ENCODE results near the gene KCNMB1. TPM values are rescaled to one million over a fixed set of nuclear protein-coding genes. Genes with fewer than 3 reads are reported as not detected.

KCNMB1 gene
- total RNA-seq, 1 experiment from 2014 or later, result not detected

DNA sequence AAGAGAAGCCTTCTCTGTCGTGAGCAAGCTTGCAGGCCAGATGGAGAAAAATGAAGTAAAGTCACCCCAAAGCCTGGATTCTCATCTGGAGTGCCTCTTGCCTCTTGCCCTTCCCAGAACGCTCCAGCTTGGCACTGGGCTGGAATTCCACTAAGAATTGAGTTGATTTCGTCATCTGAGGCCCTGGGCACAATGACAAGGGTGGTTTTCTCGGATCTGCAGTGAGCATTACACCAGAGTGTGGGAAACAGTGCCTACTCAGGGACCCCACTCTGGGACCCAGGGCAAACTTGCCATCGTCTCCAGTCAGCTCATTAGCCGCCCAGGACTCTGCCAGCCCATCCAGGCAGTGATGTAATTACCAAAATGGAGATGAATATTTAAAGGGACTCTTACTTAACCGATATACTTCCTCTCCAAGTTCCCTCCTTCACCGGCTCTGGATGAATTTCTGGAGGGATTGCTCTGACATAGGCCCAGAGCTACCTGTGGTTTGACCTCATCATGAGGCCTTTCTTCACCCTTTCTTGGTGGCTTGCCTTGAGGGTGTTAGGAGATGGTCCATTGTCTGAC, 46.9 kb downstream of the KCNMB1 start:
- no peak for DNase-seq (ENCODE audit: low read depth)

DNA sequence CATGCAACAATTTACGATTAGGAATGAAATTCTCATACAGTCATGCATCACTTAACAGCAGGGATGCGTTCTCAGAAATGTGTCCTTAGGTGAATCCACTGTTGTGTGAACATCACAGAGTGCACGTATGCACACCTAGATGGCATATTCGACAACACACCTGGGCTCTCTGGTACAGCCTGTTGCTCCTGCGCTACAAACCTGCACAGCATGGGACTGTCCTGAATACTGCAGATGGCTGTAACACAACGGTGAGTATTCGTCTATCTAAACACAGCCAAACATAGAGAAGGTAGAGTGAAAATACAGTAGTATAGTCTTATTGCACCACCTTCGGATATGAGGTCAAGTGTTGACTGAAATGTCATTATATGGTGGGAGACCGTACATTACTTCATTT, 47.6 kb downstream of the KCNMB1 start:
- no peak for DNase-seq (ENCODE audit: low read depth)

DNA sequence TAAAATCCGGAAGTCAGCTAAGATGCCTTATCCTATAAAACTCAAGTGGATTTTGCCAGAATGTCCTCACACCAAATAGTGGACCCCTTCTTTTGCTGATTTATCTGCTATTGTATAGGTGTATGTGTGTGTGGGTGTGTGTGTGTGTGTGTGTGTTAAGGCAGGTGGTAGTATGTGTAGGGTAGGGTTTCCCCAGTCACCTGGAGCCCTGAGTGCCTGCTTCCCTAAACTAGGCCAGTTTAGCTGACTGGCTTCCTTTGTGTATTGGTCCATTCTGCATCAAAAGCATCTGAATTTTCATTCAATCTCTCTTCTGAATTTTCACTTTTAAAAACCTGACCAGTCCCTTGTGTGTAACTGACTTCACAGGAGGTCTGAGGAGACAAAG, 49.4 kb downstream of the KCNMB1 start:
- DNase-seq (ENCODE audit: low read depth), result no peak

DNA sequence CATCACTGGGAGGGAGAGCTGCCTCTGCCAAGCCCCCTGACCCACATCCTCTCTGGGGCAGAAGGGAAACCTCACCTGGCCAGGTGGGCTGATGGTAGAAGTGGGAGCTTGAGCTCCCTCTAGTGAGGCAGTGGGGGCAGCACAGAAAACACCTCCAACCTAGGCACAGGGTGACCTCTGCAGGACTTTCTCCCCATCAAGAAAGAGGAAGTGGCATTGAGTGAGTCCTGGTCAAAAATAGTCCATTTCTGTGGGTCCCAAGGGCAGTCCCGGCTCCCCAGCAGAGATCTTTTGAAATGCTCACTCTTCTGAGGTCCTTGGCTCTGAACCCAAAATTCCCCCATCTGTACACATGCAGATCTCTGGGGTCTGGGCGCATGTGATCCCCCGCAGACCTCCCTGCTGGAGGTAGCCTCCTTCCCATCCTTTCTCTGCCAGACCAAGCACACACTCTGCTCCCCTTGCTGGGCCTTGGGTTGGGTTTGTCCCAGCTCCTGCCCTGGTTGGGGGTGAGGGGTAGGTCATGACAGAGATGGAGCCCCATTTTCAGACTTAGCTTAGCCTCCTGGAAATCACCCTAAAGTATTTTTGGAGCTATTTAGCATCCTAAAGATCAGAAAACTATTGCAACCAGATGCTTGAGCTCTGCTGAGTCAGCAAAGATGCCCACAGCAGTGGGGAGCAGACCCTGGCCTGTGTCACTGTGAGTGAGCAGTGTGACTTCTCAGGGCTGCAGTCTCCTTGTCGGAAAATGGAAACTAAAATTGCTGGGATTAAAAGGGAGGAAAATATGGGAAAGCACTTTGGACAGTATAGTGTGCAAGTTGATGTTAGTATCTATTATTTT, 50.0 kb downstream of the KCNMB1 start:
- peak; percentile 22 for DNase-seq (ENCODE audit: low read depth)

DNA sequence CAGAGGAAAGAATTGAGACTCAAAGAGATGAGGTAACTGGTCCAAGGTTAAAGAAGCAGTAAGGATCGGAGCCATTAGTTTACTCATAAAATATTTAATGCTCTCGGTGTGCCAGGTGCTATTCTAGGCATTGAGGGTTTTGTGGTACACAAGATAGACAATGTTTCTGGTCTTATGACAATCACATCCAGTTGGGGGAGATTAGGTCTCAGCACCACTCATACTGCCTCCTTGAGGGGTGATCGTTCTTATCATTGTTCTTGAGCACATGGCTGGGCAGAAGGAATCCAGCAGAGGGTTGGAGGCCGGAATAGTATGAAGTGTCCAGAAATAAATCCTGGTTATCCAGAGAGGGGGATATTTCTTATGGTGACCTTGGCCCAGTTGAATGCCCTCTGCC, 50.9 kb downstream of the KCNMB1 start:
- no peak for DNase-seq (ENCODE audit: low read depth)

DNA sequence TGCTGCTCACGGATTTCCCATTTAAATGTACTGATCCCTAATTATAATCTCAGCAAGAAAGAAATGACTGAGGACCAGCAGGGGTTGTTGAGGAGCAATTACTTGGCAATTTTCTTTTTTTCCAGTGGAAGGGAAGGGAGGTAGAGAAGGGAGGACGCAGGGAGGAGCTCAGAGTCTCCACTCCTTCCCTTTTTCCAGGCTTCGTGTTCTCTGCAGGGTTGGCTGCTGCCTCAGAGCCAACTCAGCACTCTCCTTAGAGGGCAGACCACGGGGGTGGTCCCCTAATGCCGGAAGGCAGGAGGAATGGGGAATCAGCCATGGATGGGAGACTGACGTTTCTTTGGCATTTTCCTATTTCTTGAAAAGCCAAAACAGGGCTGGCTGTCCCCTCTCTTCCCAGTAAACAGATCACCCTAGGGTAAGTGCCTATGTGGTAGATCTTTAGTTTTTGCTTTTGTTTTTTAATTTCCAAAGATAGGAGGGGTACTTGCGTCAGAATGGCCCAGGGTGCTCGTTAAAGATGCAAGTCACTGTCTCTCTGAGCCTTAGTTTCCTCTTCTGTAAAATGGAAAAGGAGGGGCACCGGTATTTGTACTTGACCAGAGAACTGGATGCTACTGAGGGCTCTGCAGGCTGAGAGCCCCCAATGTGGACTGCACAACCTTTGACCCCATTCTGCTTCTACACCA, 52.0 kb downstream of the KCNMB1 start:
- no peak for DNase-seq (ENCODE audit: low read depth)

DNA sequence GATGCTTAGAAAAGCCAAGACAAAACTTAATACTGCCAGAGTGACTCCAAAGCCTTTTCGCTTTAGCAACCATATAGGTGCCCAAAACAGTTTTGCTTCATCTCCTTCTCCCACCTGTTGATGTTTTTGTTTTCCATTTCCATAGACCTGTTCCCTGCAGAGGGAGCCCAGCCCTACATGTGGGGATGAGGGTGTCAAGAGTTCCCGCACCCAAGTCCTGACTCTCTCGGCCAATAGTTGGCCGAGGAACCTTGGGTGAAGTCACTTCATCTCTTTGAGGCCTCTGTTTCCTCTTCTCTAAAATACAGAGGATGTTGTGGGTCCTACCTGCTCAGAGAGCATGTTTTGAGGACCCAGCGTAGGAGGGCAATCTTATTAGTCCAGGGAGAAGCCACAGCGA, 53.1 kb downstream of the KCNMB1 start:
- no peak for DNase-seq (ENCODE audit: low read depth)

DNA sequence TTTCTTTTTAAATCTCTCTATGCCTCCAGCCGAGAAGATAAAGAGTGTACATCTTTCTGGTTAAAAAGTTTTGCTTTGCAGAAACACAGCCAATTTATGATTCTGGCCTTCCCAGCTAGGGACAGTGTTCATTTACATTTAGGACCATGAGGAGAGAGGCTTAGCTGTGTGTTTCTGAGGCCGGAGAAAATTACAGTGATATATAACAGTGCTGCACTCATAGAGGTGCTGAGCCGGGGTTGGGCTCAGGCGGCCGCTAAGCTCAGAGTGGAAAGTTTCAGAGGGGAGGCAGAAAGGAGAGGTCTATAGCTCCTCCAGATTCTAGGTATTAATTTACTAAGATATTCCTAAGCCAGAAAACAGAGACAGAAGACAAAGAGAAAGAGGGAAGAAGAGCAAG, 54.5 kb downstream of the KCNMB1 start:
- DNase-seq (ENCODE audit: low read depth), result no peak

DNA sequence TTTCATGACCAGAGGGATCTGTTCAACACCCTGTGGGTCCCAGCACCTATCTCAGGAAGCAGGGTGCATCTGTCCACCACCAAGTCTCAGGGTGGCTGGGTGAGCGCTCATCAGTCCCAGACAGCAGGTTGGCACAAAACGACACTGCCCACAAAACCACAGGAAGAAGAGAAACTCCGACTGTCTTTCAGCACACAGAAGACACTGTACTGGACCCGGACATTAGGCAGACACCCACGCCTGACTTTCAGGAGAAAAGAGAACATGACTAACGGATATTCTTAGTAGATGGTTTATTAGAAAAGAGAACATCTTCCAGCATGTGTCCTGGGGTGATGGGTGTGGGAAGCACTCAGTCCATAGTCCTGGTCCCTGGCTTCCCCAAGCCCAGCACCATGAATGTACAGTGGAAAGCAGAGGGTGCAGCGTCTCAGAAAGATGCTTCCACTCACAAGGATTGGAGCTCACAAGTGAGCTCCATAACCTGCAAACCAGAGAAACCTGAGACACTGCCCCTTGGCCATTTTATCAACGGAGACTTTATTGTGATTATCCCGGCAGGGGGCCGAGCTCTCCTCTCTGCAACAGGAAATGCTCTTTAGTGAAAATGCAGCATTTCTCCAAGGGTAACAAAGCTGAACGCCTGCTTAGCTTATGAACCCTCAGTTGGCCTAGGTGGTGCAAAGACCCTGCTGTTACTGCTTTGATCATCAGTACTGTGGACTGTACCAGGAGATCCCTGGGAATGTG, 55.8 kb downstream of the KCNMB1 start:
- DNase-seq (ENCODE audit: low read depth), result no peak

DNA sequence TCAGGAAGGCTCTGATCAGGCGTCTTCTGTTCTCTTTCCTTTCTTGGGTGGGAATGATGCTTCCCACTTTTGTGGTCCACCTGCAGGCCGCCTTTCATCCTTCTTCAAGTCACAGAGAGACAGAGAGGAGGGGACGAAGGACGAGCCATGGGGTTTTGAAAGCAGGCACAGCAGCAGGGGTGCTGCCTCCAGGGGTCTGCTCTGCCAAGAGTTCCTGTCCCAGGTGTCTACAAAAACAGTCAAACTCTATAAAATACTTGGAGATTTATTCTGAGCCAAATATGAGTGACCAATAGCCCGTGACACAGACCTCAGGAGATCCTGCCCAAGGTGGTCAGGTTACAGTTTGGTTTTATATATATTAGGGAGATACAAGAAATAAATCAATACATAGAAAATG, 57.1 kb downstream of the KCNMB1 start:
- DNase-seq (ENCODE audit: low read depth), result no peak

DNA sequence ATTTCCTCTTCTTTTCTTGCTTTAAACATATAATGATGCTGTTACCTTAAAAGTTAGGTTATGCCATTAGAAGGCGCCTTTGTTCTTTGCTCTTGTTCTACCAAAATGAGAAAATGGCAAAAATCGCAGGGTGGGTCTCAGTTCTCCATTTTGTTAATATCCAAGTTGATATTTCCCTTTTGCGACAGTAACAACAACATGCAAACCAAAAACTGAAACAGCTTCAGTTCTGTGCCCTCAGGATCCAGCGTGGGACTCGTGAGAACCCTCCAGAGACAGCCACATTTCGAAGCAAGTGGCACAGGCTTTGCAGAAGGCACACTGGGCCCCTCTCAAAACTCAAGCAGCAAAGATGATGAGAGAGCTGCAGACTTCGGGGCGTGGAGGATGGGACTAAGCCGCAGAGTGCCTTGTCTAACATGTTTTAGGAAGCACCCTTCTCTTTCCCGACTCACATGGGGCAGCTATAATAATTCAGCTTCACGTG, 58.6 kb downstream of the KCNMB1 start:
- no peak for DNase-seq (ENCODE audit: low read depth)

DNA sequence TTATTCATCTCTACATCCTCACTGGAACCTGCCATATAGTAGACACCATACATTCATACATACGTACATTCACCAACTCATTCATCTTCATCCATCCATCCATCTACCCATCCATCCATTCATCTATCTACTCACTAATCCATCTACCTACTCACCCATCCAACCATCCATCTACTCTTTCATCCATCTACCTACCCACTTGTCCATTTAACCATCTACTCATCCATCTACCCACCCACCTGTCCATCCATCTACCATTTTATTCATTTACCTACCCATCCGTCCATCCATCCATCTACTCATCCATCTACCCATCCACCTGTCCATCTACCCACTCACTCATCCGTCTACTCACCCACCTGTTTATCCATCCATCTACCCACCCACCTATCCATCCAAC, 59.6 kb downstream of the KCNMB1 start:
- no peak for DNase-seq (ENCODE audit: low read depth)

DNA sequence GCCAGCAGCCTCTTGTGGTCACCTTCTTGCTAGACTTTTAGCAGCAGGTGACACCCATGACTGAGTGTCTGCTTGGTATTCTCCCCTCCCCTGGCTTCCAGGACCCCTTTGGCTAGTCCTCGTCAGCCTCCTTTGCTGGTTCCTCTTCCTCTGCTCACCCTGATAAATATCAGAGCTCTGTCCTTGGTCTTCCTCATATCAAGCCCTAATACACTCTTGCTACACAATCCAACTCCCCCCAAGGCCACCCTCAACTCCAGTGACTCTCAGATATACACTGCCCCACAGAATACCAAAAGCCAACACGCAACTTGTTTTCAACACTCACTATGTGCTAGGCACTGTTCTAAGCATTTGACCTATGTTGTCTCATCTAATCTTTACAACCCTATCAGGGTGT, 61.3 kb downstream of the KCNMB1 start:
- DNase-seq (ENCODE audit: low read depth), result no peak

DNA sequence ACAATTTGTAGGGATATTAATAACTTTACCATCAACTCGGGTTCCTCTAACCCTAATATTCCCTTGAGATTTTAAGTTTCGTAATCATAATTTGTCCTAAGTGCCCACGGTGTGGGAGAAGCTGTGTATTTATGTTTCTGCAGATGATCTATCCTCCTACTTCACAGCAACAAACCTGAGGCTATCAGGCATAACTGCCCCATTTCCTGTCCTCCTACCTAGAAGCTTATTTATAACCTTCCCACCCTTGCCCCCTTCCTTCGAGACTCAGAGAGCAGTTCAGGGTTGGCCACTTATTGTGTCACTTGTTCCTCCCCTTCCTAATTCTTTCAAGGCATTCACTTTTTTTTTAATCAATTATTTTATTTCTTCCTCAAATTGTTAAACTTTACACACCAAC, 62.0 kb downstream of the KCNMB1 start:
- no peak for DNase-seq (ENCODE audit: low read depth)

Other genes starting within 250 kb of the KCNMB1 start
- 2.4 and 7.7 TPM in 2 replicates for gene C5orf58, start 156.4 kb downstream of the KCNMB1 start, total RNA-seq (2014; rRNA removed; shearing (Covaris generic))
- 0.50 TPM in 1 of 2 replicates, not detected in the other for gene LCP2, start 91.6 kb downstream of the KCNMB1 start, total RNA-seq (2014; rRNA removed; shearing (Covaris generic))
- gene KCNIP1, start 114.7 kb upstream of the KCNMB1 start, total RNA-seq (2014; rRNA removed; shearing (Covaris generic)), result not detected in 2 replicates

All from HT1080 (cell line).